ENCODE results near the gene EEF1A2.
"Not testable (repeated sequence)": the region's sequence is repeated elsewhere in the genome, so short reads cannot be mapped to it uniquely, and the experiment has no call there.

EEF1A2 gene

DNA sequence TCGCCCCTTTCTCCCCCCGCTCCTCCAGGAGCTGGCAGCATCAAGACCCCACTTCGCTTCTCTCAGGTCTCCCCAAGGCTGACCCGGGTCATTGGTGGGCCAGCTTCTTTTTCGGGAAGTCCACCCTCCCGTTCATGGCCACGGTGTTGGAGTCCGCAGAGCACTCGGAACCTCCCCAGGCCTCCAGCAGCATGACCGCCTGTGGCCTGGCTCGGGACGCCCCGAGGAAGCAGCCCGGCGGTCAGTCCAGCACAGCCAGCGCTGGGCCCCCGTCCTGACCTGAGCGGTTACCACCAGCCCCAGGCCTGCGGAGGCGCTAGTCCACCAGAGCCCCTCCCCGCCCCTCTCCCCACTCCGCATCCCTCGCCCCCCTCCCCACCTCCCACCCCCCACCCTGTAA is 22.7 kb upstream of the EEF1A2 start:
- no peak for DNase-seq

DNA sequence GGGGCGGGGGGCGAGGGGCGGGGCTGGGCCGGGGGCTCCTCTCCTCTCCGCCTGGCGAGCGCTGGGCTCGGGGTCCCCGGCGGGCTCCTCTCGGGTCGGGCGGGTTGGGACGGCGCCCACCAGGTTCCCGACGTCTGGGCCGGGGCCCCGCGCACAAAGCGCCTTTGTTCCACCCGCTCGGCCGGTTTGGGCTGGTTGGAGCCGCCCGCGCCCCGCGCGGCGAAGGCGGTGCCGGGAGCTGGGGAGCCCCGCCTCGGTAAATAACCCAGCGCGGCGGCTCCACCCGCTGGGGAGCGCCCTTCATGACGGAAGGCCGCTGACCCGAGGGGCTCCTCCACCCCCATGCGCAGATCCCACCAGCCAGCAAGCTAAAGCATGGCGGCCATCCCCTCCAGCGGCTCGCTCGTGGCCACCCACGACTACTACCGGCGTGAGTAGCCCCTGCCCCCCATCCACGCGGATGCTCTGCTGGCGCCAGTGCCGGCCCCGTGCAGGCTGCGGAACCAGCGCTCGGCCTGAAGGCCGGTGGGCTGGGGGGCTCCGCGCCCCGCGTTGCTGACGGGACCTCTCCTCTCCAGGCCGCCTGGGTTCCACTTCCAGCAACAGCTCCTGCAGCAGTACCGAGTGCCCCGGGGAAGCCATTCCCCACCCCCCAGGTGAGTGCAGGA is 22.2 kb upstream of the EEF1A2 start:
- peak in 50 of 56 donors; percentile 25 to 92 (median 70) for DNase-seq

DNA sequence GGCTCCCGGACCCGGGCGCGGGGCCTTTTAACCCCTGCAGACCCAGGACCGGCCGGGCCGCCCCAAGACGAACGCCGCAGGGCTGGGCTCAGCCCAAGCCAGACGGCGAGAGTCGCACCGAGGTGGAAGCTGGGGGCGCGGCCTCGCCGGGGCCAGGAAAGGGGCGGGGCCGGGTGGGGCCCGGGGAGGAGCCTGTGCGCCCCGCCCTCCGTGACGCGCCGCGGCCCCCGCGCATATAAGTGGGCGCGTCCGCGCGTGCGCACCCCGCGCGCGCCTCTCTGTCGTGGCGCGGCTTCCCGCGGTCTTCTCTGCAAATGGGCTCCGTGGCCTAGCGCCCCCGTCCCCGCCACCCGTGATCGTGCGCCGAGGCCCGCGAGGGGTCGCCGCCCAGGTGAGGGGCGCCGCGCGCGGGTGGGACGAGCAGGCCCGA is 21.6 kb upstream of the EEF1A2 start, which contains the start of gene PPDPF:
PPDPF (plus strand) TSS at position 262 of the 430 bp plus-strand sequence. CDS start 544 bp downstream, outside the sequence.
- peak in 52 of 56 donors; percentile 25 to 90 (median 74) for DNase-seq

DNA sequence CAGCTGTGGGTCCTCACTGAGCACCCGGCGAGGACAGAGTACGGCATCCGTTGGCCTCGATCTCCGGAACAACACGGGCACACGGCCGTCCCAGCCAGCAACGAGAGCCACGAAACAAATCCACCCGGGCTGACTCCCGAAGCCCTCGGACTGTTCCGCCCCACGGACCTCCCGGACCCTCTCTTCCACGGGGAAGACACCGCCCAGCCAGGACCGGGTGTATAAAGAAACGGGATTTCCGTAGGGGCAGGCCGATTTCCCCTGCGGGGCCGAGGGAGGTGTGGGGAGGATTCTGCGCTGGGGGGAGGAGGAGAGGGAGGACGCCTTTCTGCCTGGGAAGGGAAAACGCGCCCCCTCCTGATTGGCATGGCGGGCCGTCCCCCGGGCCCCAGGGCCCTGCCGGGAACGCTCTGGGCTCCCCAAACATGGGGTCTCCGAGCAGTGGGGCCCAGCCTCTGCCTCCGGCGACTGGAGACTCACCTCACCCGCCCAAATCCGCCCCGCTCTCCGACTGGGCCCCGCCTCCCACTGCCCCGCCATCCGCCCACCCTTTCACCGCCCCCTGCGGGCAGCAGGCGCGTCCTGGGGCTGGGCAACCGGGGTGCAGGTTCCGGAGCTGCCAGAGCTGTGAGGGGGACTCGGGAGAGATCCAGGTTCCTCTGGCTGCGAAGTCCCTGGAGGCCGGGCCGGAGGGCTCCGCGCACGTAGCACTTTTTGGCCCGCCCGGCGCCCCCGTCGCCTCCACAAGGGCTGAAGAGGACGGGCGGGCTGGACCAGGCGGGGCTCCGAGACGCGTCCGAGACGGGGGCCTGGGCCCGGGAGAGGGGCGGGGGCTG is 21.0 kb upstream of the EEF1A2 start:
- peak in 13 of 56 donors; percentile 32 to 79 (median 69) for DNase-seq

DNA sequence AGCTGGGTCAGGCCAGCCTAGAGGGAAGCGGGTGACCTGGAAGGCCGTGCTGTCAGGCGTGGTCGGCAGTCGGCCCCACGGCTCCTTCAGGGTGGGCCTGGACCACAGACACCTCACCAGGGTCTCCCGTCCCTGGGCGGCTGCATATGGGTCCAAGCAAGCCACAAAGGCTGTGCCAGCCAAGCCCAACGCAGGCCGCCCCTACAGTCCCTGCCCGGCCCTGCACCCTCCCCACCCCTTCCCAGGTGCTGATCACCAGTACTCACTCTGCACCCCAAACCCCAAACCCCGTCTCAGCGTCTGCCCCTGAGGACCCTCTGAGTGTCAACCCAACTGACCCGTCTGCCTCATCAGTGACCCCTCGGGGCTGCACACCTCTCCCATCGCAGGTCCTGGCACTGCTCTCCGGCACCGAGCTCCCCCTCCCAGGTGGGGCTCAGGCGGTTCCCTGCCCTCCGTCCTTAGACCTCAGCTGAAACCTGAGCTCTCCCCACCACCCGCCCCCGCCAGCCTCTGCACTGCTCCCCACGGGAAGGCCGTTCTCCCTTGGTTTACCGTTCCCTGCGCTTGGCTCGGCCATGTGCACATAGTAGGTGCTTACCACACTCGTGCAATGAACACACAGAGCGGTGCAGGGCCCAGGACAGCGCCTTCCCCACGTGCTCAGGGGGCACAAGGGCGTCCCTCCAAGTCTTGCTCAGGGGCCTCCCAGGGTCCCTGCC is 20.2 kb upstream of the EEF1A2 start:
- DNase-seq, result no peak

DNA sequence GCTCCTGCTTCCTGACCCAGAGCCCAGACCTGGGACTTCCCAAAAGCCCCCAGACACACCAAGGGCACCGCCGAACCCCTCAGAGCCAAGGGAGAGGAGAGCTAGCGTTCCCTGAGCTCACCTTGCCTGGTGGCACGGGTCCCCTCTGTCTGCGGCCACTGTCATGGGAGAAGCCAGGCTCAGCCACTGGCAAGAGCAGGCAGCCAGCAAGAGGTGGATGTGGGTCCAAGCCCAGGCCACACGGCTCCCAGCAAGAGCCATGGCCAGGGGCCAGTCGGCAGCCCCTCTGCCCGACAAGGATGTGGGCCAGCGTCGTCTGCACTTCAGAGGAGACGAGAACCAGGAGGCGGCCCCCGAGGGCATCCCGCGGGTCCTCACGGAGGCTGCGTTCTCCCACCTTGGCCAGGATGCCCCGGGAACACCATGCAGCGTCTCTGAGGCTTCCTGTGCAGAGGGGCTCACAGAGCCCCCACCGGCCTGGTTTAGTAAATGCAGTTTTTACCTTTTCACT is 19.5 kb upstream of the EEF1A2 start:
- no peak for DNase-seq

DNA sequence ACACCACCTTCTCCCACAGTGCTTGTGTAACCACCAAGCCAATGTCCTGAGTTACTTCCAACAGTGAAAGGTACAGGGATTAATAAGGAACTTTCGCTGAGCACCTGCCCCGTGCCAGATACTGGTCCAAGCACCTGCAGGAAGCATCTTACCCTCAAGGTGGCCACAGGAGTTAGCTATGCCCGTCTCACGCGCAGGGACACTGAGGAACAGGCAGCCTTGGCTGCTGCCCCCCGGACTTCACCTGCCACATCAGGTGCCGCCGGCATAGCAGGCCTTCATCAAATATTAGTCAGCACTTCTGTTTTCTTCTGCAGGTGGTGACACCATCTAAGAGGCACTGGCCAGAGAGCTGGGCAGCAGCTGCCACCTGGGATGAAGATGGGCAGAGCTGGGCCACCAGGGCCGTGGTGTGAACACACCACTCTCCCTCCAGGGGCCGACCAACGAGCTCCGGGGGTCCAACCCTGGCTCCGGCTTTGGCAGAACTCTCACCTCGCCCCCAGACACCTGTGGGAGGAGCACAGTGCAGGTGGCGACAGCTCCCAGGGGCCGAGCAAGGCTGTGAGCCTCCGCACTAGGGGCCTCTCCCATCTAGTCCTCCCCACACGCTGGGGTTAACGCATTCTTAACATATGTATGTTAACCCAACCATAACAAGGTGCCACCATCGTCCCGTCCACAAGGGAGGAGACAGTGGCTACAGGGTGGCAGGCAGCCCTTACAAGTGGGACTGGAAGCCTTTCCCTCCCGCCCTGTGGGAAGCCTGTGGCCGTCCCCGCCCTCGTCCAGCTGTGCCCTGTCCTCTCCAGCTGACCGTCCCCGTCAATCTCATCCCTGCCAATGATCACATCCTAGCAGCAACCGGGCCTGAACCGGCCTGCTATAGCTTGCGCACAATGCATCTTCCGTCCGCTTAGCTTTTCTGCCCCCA is 18.8 kb upstream of the EEF1A2 start:
- DNase-seq, result peak in 1 of 56 donors; percentile 28

DNA sequence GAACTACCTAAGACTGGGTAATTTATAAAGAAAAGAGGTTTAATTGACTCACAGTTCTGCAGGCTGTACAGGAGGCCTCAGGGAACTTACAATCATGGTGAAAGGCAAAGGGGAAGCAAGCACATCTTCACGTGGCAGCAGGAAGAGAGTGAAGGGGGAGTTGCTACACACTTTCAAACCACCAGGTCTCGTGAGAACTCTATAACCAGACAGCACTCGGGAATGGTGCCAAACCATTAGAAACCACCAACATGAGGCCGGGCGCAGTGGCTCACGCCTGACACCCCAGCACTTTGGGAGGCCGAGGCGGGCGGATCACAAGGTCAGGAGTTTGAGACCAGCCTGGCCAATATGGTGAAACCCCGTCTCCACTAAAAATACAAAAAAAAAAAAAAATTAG is 15.6 kb upstream of the EEF1A2 start:
- DNase-seq, result not testable (repeated sequence)

DNA sequence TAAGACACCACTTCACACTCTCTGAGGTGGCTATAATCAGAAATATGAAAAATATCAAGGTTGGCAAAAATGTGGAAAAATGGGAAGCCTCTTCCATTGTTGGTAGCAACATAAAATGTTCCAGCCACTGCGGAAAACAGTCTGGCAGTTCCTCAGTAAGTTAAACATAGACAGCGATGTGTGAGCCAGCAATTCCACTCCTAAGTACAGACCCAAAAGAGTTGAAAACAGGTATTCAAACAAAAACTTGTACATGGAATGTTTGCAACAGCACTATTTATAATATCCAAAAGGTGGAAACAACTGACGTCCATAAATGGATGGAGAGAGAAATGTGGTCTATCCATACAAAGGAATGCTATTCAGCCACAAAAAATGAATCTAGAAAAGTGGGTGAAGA is 14.3 kb upstream of the EEF1A2 start:
- DNase-seq, result no peak

DNA sequence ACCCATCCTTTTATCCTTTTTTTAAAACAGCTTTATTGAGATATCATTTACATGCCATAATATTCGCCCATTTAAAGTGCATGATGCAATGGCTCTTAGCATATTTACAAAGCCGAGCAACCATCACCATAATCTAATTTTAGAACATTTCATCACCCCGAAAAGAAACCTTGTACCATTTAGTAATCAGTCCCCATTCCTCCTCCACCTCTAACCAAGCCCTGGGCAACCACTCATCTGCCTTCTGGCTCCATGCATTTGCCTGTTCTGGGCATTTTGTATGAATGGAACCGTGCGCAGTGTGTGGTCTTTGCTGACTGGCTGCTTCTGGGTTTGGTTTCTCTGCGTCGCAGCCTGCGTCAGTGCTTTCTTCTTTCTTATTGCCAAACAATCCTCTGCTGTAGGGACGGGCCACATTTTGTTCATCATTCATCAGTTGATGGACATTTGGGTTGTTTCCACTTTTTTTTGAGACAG is 10.2 kb upstream of the EEF1A2 start:
- no peak for DNase-seq

DNA sequence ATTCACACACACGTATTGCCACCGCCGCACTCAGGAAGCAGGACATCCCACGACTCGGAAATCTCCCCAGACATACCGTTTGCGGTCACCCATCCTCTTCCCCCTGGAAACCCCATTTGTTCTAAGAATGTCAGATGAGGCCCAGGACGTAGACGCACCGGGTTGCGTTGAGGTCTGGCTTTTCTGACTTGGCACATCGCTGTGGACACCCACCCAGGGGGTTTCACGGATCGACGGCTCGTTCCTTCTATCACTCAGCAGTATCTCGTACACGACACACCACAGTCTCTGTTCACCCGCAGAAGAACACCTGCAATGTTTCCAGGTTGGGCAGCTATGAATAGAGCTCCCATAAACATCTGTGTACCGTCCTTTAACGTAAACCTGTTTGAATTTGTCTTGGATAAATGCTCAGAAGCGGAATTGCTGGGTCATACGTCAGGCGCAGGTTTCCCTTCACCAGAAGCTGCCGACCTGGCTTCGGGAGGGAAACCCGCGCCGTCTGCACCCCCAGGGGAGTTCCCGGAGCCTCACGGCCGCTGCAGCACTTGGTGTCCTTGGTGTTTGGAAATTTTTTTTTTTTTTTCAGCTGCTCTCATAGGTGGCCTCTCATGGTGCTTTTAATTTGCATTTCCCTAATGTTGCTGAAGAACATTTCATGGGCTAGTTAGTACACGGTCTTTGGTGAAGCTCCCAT is 9.3 kb upstream of the EEF1A2 start:
- DNase-seq, result no peak

DNA sequence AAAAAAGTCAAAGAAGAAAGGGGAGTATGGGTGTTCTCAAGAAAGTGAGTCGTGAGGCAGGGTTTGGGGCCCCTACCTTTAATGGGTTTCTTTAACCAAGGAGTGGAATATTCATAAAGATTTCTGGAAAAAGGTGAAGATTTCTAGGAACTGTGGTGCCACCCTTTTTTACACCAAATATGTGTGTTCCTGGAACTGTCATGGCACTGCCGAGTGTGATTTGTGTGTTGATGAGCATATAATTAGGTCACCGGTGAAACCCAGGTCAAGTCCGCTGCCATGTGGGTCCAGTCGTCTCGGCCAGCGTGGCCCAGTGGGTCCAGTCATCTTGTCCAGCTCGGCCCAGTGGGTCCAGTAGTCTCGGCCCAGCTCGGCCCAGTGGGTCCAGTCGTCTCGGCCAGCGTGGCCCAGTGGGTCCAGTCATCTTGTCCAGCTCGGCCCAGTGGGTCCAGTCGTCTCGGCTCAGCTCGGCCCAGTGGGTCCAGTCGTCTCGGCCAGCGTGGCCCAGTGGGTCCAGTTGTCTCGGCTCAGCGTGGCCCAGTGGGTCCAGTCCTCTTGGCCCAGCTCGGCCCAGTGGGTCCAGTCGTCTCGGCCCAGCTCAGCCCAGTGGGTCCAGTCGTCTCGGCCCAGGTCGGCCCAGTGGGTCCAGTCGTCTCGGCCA is 8.3 kb upstream of the EEF1A2 start:
- no peak for DNase-seq

DNA sequence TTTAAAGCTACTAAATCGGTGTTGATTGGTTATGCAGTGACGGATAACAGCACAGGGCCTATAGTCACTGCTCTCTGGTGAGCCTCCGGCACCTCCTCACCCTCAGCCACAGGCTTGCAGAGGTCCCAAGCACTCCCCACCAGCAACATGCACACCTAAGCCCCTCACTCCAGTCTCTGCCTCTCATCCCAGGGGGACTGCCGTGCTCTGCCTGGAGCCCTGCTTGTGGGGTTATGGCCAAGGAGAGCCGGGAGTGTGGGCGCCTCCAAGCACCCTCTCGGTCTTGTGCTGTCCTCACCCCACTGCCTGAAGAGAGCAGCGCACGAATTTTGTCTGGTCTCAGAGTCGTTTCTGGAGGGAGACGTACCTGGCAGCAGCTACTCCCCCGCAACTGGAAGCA is 6.8 kb upstream of the EEF1A2 start:
- DNase-seq, result no peak

DNA sequence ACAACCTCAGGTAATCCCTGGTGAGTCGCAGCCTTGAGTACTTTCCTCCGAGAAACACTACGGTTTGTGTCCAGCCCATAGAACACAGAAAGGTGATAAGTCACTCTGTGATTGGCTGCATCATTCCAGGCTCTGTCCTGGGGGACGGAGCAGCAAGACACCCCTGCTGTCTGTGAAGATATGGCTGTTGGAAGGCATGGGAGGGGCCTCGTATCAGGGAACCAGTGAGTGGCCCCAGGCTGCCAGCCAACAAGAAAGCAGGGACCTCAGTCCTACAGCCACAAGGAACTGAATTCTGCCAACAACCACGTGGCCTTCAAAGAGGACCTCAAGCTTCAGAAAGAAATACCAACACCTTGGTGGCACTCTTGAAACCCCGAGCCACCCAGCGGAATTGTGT is 6.4 kb upstream of the EEF1A2 start:
- DNase-seq, result no peak

DNA sequence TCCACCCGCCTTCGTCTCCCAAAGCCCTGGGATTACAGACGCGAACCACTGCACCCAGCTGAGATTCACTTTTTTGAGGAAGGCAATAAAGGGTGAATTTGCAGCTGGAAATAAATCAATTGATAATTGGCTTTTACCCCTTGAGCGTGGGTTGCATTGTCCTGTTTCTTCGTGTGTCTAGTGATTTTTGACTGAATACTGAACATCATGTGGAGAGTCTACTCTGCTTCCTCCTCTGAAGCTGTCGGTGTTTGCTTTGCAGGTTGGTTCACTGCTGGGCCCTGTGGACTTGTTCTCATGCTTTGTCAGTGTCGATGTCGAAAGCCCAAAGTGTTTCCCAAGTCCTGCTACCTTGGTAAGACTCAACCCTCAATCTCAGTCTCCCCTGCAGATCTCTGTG is 5.8 kb upstream of the EEF1A2 start:
- no peak for DNase-seq

DNA sequence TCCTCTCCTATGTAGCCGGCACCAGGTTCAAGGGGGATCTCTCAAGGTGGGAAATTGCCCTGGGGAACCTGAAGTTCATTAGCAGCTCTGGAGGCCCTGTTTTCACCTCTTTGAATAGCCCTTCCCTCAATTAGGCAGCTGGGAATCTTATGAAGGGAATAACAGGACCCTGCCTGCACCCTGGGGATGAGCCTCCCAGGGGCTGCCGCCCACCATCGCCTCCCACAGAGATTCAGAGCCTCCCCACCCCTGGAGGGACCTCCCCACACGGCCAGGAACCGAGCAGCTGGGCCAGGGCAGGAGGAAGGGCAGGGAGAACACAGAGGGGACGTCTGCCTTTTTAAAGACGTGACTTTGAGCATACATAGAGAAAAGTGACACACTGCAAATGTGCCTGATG is 4.6 kb upstream of the EEF1A2 start:
- no peak for DNase-seq

DNA sequence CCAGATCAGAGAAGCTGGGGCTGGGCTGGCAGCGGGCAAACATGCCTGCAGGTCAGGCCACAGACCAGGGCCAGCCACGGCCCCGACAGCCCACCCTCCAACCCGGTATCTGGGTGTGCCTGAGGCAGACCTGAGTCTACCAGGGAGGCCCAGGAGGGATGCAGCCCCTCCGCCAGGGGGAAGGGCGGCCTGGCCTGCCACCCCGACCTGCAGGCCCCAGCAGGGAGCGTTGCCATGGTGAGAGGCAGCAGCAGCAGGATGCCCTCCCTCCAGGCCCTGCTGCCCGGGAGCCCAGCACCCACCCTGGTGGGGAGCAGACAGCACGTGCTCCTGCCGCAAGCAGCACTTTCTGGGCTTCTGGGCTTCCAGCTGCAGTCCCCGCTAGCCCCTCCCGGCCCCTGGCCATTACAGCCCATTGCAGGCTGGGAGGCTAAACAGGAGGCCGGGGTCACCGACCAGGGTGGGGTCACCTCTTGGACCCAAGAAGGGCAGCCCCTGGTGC is 3.8 kb upstream of the EEF1A2 start:
- no peak for DNase-seq

DNA sequence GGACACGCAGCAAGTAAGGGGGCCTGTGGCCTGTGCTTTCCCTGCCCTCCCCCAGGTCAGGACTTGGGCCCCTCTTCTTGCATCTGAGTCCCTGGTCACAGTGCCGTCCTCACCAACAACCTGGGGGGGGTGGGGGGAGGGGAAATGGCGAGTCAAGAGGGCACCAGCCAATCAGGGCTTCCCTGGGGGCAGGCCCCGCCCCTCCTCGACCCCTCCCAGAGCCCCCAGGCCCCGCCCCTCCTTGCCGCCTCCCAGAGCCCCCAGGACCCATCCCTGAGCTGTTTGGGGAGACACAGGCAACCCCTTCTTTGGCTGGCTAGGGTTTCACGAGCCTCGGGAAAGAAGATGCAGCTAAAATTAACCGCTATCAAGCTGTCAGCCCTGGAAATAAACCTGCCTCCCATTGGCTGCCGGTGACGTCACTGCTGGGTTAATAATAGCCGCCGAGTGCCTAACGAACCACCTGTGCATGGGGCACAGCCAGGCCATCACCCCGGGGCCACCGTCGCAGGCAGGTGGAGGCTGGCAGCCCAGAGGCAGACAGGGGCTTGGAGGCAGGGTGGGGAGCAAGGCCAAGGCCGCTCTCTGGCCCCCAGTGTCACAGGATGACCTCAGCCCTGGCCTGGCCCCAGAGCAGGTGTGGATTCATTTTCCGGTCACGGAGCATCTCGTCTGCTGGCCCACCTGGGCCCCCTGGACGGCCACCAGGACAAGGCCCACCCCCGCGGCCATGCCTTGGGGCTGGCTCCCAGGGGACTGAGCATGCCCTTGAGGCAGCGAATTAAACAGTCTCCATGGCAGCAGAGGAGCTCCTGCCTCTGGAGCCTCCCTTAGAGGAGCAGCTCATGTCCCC is 3.2 kb upstream of the EEF1A2 start:
- peak in 42 of 56 donors; percentile 17 to 91 (median 62) for DNase-seq
